Measurements from ENCODE around the gene CRTC1.

Gene CRTC1

GRCh38 chr19:18651733-18652132 is 31.7 kb upstream of the CRTC1 start:
- no peak for DNase-seq

- no peak for DNase-seq
Measured at GRCh38 chr19:18653853-18654252, 29.6 kb upstream of the CRTC1 start.

- no peak for DNase-seq
Measured at GRCh38 chr19:18654469-18654868, 29.0 kb upstream of the CRTC1 start.

DNA sequence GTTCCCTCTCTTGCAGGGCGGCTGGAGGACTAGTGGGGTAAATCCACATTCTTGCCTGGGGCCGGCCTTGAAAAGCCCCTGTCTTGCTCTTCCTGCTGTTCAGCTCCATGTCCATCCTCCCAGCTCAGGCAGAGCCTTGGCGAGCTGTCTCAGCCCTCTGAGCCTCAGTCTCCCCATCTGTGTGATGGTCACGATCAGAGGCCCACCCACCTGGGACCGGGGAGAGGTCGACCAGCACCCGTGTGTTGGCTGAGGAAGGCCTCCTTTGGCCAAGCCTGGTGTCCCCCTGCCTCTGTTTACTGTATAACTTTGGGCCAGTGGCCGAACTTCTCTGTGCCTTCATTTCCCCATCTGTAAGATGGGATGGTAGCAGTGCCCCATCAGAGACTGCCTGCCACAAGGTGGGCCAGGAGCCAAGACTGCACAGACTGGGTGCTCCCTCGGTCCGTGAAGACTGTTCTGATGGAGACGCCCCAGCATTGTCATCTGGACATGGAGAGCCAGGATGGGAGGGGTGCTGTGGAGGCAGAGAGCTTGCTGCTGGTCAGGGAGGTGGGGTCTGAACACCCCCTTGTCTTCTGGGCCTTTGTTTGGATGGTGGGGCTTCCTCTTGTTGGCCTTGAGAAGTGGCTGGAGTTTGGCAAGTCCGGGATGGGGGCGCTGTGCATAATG is 28.2 kb upstream of the CRTC1 start:
- DNase-seq, result no peak

DNA sequence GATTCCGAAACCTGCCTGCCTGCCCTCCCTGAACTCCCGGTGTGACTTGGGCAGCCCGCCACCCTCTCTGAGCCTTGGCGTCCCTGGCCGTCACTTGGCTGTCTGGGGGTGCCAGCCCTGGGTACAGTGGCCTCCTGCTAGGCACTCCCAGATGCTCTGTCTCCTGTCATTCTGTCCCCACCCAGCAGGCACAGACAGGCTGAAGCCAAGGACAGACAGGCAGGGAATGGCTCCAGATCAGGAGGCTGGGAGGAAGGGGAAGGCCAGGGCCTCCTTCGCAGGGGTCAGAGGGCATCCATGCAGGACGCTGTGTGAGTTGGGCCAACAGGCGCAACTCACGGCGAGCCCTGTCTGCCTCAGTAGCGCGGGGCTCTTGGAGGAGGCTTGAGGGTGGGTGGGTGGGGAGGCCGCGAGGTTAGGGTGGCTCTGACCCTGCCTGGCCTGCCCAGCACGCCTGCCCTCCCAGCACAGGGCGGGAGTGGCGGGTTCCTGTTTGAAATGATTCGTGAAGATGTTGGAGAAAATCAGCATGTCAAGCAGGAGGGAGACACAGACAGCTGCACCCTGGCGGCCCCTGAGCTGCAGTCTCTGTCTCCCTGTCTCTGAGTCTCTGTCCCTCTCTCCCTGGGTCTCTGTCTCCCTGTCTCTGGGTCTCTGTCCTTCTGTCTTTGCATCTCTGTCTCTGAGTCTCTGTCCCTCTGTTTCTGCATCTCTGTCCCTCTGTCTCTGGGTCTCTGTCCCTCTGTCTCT is 27.0 kb upstream of the CRTC1 start:
- no peak for DNase-seq

DNA sequence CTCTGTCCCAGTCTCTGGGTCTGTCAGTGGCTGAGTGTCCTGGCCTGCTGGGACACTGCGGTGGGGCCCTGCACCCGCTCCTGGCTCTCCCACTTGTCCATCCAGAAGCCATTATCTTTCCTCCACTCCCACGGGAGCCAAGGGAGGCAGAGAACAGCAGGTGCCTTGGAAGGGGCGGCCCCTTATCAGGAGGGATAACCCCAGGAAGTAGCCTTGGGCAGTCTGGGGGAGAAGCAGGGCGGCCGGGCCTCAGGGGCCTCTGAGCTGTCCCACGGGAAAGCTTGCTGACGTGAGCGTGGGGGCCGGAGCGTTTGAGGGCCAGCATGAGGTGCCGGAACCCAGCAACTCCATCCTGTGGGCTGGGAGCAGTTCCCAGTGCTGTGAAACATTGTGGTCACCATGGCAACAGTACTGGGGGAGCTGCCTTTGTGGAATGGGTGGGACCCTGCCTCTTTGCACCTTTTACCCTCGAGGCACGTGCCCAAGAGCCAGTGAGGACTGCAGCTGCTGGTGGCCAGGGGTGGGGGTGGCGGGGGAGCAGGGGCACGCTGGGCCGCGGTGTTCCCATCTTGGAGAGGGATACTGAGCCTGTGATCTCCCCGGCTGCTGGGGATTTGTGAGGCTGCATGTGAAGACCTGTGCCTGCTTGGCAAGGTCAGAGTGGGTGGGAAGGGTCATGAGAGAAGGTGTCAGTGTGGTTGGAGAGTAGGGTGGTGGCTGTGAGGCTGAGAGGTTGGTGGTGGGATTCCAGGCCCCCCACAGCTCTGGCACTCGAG is 25.7 kb upstream of the CRTC1 start:
- no peak for DNase-seq

GRCh38 chr19:18658366-18658855 is 25.1 kb upstream of the CRTC1 start:
- no peak for DNase-seq

GRCh38 chr19:18659281-18660050 is 24.0 kb upstream of the CRTC1 start:
- no peak for DNase-seq

- DNase-seq, result no peak
Measured at GRCh38 chr19:18660051-18660910, 23.2 kb upstream of the CRTC1 start.

DNA sequence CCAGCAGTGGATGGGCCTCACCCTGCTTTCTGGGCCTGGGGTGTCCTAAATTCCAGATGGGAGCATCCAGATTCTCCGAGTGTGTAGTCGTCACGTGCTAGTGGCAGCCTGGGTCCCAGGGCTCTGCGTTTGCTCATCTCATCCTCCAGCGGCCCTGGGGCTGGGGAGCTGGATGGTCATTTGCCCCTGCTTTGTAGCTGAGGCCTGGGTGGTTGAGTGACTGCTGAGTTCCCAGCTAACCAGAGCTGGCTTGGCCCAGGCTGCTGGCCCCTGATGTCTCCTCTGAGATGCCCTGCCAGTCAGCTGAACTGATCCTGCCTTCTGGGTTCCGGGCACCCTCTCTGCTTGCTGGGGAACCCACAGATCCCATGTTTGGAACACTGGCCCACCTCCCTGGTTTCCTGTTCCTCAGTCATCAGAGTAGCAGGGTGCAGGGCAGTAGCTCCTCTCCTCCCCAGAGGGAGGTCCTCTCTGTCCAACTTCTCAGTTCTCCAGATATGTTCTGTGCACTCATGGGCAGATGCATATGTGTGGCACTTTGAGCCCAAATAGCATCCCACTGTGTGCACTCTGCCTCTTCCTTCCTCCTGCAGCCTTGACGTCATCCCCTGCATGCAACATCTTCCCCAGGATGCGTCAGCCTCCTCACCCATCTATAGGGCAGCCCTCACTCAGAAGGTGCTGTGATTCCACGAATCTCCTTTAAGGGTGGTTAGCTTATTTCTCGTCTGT is 22.4 kb upstream of the CRTC1 start:
- no peak for DNase-seq

GRCh38 chr19:18662972-18663732 is 20.3 kb upstream of the CRTC1 start:
- DNase-seq, result no peak

DNA sequence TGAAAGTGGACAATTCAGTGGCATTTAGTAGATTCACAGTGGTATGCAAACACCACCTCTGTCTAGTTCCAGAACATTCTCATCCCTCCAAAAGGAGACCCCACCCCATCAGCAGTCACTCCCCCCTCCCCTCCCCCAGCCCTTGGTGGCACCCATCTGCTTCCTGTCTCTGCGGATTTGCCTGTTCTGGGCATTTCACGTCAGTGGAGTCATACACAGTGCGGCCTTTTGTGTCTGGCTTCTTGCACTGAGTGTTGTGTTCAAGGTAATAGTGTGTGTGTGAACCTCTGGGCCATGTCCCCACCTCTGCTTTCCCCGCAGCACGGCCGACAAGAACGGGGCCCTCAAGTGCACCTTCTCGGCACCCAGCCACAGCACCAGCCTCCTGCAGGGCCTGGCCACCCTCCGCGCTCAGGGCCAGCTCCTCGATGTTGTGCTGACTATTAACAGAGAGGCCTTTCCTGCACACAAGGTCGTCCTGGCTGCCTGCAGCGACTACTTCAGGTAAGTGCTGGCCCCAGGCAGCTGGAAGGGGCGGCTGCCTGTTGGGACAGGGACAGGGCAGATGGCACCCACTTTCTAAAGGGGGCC is 19.4 kb upstream of the CRTC1 start:
- no peak for DNase-seq

GRCh38 chr19:18665771-18666202 is 17.7 kb upstream of the CRTC1 start:
- no peak for DNase-seq

DNA sequence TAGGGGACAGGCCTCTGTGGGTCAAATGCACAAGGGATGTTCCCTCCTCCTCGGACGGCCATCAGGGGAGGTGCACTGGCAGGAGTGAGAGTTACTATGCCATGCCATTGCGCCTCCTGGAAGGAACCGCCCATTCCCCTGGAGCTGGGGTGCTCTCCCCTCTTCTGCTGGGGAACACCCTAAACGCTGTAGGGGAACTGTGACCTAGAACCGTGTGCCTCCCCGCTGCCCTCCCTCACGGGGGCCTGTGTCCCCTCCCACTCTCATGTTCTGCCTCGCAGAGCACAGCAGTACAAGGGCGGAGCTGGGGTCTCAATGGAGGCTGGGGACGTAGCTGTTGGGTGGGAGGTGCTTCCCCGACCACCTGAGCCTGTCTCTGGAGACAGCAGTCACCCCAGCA is 17.2 kb upstream of the CRTC1 start:
- no peak for DNase-seq

- DNase-seq, result no peak
Measured at GRCh38 chr19:18666784-18667183, 16.7 kb upstream of the CRTC1 start.

GRCh38 chr19:18667531-18668251 is 15.8 kb upstream of the CRTC1 start:
- no peak for DNase-seq

- DNase-seq, result no peak
Measured at GRCh38 chr19:18668252-18668631, 15.2 kb upstream of the CRTC1 start.

GRCh38 chr19:18668744-18669523 is 14.5 kb upstream of the CRTC1 start:
- DNase-seq, result no peak

GRCh38 chr19:18669524-18669817 is 14.0 kb upstream of the CRTC1 start:
- no peak for DNase-seq
